Endothelial cell of umbilical vein (primary cell): ENCODE results near the gene GNAL. TPM values are rescaled to one million over a fixed set of nuclear protein-coding genes. Genes with fewer than 3 reads are reported as not detected.

Source experiments
- BruUV-seq: library from RNA; stranded (reverse); fragments of 400-500 nt; replicated peaks from 2 replicates; lab custom pipeline; 2021; lab: Mats Ljungman, UMichigan
- CTCF ChIA-PET: fragments of 300-600, 350-600 bp; sonication (Branson Sonifier 250); formaldehyde crosslinking; loops from one replicate; lab custom pipeline; 2021; ENCODE audit warnings: antibody characterized with exemption, inconsistent platforms; lab: Charles Lee
- POLR2A ChIA-PET: fragments of 300-600, 350-600 bp; sonication (Branson Sonifier 250); formaldehyde crosslinking; loops from one replicate; lab custom pipeline; 2021; ENCODE audit warnings: antibody characterized with exemption, inconsistent platforms; lab: Charles Lee
- DNase-seq: peaks from one replicate; pipeline ENCODE4 v3.0.0-alpha.2; 2011; ENCODE audit warnings: low read depth, low spot score
- FAIRE-seq: peaks from 2 replicates; lab custom pipeline; 2011; peaks lifted over from hg19 to GRCh38; lab: Jason Lieb, UNC
- H2AFZ ChIP-seq: 2 replicates; pipeline ENCODE4 v1.6.0; 2012; ENCODE audit warnings: low read depth, low read length, control low read depth, inconsistent platforms
- H3K27ac ChIP-seq: 2 replicates; pipeline ENCODE4 v1.5.1; 2011; ENCODE audit warnings: low read depth, mild to moderate bottlenecking, control low read depth, low read length, moderate library complexity; ENCODE audit not compliant: insufficient read depth
- H3K27me3 ChIP-seq, 2 experiments: 2 replicates each; pipeline versions ENCODE4 v1.6.0 to v1.6.1; 2011; ENCODE audit warnings: low read length in 2 of 2, mixed read lengths in 1 of 2; ENCODE audit not compliant: control insufficient read depth in 2 of 2, insufficient read depth in 2 of 2
- H3K36me3 ChIP-seq, 2 experiments: 2 replicates in 1 of 2; 3 replicates in 1 of 2; pipeline ENCODE4 v1.5.1; 2011; ENCODE audit warnings: low read length in 2 of 2, mild to moderate bottlenecking in 1 of 2, moderate library complexity in 1 of 2; ENCODE audit not compliant: control insufficient read depth in 2 of 2, insufficient read depth in 2 of 2; ENCODE audit errors: extremely low read depth in 1 of 2
- H3K4me1 ChIP-seq: 3 replicates; pipeline ENCODE4 v1.5.1; 2011; ENCODE audit warnings: mild to moderate bottlenecking, low read length; ENCODE audit not compliant: control insufficient read depth, insufficient read depth; ENCODE audit errors: extremely low read depth
- H3K4me2 ChIP-seq: 2 replicates; pipeline ENCODE4 v1.6.1; 2011; ENCODE audit warnings: low read length, control low read depth, mixed read lengths; ENCODE audit not compliant: insufficient read depth
- H3K4me3 ChIP-seq, 3 experiments: fragments of 200-600 bp in 1 of 3; sonication (generic), shearing (Covaris generic) in 1 of 3; replicated peaks in 1 of 3; 2 replicates each; pipeline ENCODE4 v1.5.1; 2011 to 2016; ENCODE audit warnings: control low read depth in 3 of 3, low read length in 3 of 3, mild to moderate bottlenecking in 2 of 3, inconsistent platforms in 1 of 3, low read depth in 1 of 3, moderate library complexity in 1 of 3; ENCODE audit not compliant: insufficient read depth in 1 of 3
- H3K79me2 ChIP-seq: 2 replicates; pipeline ENCODE4 v1.6.0; 2012; ENCODE audit warnings: low read length, inconsistent platforms; ENCODE audit not compliant: control insufficient read depth, insufficient read depth
- H3K9ac ChIP-seq: replicated peaks from 2 replicates; pipeline ENCODE3; 2011; ENCODE audit warnings: low read length, control low read depth; ENCODE audit not compliant: insufficient read depth; ENCODE audit errors: extremely low read depth
- H3K9me1 ChIP-seq: replicated peaks from 3 replicates; pipeline ENCODE4 v1.6.0; 2011; ENCODE audit warnings: mild to moderate bottlenecking, low read length; ENCODE audit not compliant: control insufficient read depth, insufficient read depth; ENCODE audit errors: extremely low read depth
- H3K9me3 ChIP-seq: replicated peaks from 2 replicates; pipeline ENCODE4 v1.5.1; 2012; ENCODE audit warnings: low read length, inconsistent platforms; ENCODE audit not compliant: control insufficient read depth, insufficient read depth
- H4K20me1 ChIP-seq: replicated peaks from 2 replicates; pipeline ENCODE3; 2011; ENCODE audit warnings: mild to moderate bottlenecking, low read length; ENCODE audit not compliant: control insufficient read depth, insufficient read depth; ENCODE audit errors: extremely low read depth
- EZH2 ChIP-seq: IDR thresholded peaks from 2 replicates; pipeline ENCODE4 v1.6.1; 2012; ENCODE audit warnings: borderline replicate concordance, low read depth, mild to moderate bottlenecking, moderate library complexity, low read length, inconsistent platforms; ENCODE audit not compliant: severe bottlenecking
- FOS ChIP-seq: IDR thresholded peaks from 2 replicates; pipeline ENCODE4 v1.6.1; 2011; ENCODE audit warnings: mild to moderate bottlenecking, low read length, moderate library complexity, borderline replicate concordance; ENCODE audit not compliant: insufficient read depth
- GATA2 ChIP-seq: IDR thresholded peaks from 2 replicates; pipeline ENCODE4 v1.7.0; 2011; ENCODE audit warnings: low read depth, mild to moderate bottlenecking, moderate library complexity, mixed read lengths, low read length; ENCODE audit not compliant: insufficient read length, insufficient read depth
- JUN ChIP-seq: IDR thresholded peaks from 2 replicates; pipeline ENCODE4 v1.6.1; 2011; ENCODE audit warnings: borderline replicate concordance, low read depth; ENCODE audit not compliant: insufficient read length, insufficient read depth
- MYC ChIP-seq: IDR thresholded peaks from one replicate; pipeline ENCODE4 v1.6.1; 2011; ENCODE audit warnings: mild to moderate bottlenecking, low read depth, low read length
- POLR2AphosphoS5 ChIP-seq: IDR thresholded peaks from 2 replicates; pipeline ENCODE4 v1.6.1; 2012; ENCODE audit warnings: low read depth, mild to moderate bottlenecking, control low read depth, low read length, moderate library complexity; ENCODE audit not compliant: insufficient read depth
- dilution Hi-C: fragments of 300-500 bp; cut with MboI; formaldehyde crosslinking; loops from one replicate; pipeline ENCODE4 v1.15.0; 2019; ENCODE audit warnings: low sequenced_read_pairs; ENCODE audit not compliant: extremely low pct_ligation_motif_present
- intact Hi-C: fragments of 100-400 bp; cut with micrococcal nuclease; formaldehyde crosslinking; loops from one replicate; pipeline ENCODE4 v1.10.0; 2022
- polyA plus RNA-seq, 4 experiments: library from polyadenylated mRNA; depleted of rRNA in 3 of 4; stranded (reverse) in 3 of 4; unstranded in 1 of 4; fragments of >200 nt; gene quantifications; 2 replicates each; pipeline versions ENCODE4 v1.2.1 to v1.2.3, GENCODE V29; 2011 to 2012; ENCODE audit warnings: missing spikeins in 1 of 4
- total RNA-seq: library from RNA; stranded (reverse); gene quantifications from 2 replicates; pipeline ENCODE4 v1.2.3, GENCODE V29; 2021
- TF ChIP-seq, protein P1 (sequence below), 2 donors: IDR thresholded peaks; 1 replicate in 1 of 2; 2 replicates in 1 of 2; pipeline ENCODE4 v1.5.1; 2011; ENCODE audit warnings: low read length in 2 of 2, mild to moderate bottlenecking in 2 of 2, moderate library complexity in 2 of 2, control low read depth in 1 of 2, inconsistent platforms in 1 of 2, low read depth in 1 of 2; ENCODE audit not compliant: insufficient read depth in 1 of 2; ENCODE audit errors: extremely low read depth in 1 of 2
- TF ChIP-seq, protein P2 (sequence below): IDR thresholded peaks from 2 replicates; pipeline ENCODE4 v1.6.1; 2011; ENCODE audit not compliant: insufficient read depth, insufficient read length

Gene GNAL
- total and polyA plus RNA-seq, 2 donors (not counting 3 experiments of a cell fraction or from before 2014, with no cell fraction given), result 0.07 to 0.73 TPM

DNA sequence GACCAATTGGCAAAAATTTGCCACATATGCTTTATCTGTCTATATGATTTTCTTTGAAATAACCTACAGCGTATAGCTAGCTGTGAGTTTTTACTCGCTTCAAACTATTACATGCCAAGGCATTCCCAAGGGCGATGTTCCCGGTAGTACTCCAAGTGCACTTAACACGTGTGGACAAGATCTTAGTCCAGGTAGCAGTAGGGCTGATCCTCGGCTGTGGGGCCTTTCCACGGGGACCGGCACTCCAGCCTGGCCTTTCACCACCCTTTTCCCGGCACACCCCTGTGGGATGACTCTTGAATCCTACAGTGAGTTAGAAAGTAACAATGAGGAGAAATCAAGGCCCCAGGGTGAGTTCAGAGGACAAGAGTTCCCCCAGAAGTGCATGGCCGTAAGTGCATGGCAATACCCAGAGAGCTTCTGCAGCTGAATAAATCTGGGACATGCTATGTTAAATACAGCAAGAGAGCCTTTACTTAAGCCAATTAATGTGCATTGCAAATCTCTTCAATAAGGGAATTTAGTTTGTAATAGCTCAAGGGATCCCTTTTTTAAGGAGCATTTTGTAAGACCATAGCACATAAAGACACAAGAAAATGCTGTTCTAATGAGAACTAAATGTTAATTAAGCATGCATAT lies 188.6 kb downstream of the GNAL start:
- dilution Hi-C loops, result no loop called here
- H3K27me3 ChIP-seq, result no peaks in the 10 kb centered on the region
- no peak overlapping the region for H3K27ac ChIP-seq
- no peaks in the 10 kb centered on the region for H3K9me1 ChIP-seq
- no peak for TF ChIP-seq GATA2
- TF ChIP-seq, protein P1, sequence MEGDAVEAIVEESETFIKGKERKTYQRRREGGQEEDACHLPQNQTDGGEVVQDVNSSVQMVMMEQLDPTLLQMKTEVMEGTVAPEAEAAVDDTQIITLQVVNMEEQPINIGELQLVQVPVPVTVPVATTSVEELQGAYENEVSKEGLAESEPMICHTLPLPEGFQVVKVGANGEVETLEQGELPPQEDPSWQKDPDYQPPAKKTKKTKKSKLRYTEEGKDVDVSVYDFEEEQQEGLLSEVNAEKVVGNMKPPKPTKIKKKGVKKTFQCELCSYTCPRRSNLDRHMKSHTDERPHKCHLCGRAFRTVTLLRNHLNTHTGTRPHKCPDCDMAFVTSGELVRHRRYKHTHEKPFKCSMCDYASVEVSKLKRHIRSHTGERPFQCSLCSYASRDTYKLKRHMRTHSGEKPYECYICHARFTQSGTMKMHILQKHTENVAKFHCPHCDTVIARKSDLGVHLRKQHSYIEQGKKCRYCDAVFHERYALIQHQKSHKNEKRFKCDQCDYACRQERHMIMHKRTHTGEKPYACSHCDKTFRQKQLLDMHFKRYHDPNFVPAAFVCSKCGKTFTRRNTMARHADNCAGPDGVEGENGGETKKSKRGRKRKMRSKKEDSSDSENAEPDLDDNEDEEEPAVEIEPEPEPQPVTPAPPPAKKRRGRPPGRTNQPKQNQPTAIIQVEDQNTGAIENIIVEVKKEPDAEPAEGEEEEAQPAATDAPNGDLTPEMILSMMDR (IDR thresholded peaks at IDR 0.05; ENCODE audit: extremely low read depth in 1 of 2, insufficient read depth in 1 of 2, low read depth in 1 of 2, low read length in 2 of 2), result no peak
- TF ChIP-seq, protein P2, sequence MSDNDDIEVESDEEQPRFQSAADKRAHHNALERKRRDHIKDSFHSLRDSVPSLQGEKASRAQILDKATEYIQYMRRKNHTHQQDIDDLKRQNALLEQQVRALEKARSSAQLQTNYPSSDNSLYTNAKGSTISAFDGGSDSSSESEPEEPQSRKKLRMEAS, result no peak
- no peak for TF ChIP-seq JUN
- TF ChIP-seq EZH2, result no peak
- TF ChIP-seq FOS, result no peak
- TF ChIP-seq MYC, result no peak
- no peak for TF ChIP-seq POLR2AphosphoS5
- POLR2A ChIA-PET, result no interaction called here
- FAIRE-seq (no peak), DNase-seq (no peak)
- H3K36me3 ChIP-seq, result no peaks in the 10 kb centered on the region
- no peak overlapping the region for H3K4me3 ChIP-seq
- H3K4me1 ChIP-seq, result no peaks in the 10 kb centered on the region
- no TSS peak for BruUV-seq
- no peak overlapping the region for H2AFZ ChIP-seq
- intact Hi-C loops, result no loop called here
- no peaks in the 10 kb centered on the region for H3K79me2 ChIP-seq
- H3K4me2 ChIP-seq, result no peak overlapping the region
- CTCF ChIA-PET, result interaction anchor here (1.6 to 1.8 kb wide), 2 partner anchors 118 to 145 kb away, joined by 5 to 6 read pairs; no protein-coding TSS in a partner anchor
- H3K9me3 ChIP-seq, result no peaks in the 10 kb centered on the region
- no peak overlapping the region for H3K9ac ChIP-seq
- no peaks in the 10 kb centered on the region for H4K20me1 ChIP-seq
